ENCODE results near the gene TEKT4. TPM values are rescaled to one million over a fixed set of nuclear protein-coding genes. Genes with fewer than 3 reads are reported as not detected.
"Not testable (repeated sequence)": the region's sequence is repeated elsewhere in the genome, so short reads cannot be mapped to it uniquely, and the experiment has no call there.

Gene TEKT4
- polyA plus RNA-seq, 3 donors, result 0.17 to 0.36 (median 0.20) TPM

DNA sequence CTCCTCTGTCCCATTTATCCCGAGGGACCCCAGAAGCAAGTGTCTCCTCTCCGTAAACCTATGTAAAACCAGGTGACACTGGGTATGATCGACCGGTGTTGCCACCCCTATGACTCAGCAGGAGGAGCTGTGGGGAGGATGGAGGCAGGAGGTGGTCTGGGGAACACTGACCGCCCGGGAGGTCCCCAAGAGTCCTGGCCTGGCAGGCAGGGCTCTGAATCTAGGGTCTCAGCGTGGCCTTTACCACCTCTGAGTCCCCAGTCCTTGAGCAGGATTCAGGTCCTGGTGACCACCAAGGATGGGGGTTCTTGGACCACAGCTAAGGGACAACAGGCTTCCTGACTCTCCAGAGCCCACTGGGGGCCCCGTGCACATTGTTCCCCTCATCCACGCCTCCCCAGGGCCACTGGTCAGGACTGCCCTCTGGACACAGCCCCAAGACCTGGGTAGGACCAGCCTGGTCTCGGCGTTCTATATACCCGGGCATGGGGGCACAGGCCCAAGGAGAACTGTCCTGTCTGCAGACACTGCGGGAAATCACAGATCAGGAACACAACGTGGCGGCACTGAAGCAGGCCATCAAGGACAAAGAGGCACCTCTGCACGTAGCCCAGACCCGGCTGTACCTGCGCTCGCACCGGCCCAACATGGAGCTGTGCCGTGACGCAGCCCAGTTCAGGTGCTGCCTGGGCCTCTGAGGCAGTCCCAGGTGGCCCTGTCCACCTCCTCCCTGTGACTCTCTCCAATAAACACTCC is 4.0 kb downstream of the TEKT4 start:
- DNase-seq, result no peak

DNA sequence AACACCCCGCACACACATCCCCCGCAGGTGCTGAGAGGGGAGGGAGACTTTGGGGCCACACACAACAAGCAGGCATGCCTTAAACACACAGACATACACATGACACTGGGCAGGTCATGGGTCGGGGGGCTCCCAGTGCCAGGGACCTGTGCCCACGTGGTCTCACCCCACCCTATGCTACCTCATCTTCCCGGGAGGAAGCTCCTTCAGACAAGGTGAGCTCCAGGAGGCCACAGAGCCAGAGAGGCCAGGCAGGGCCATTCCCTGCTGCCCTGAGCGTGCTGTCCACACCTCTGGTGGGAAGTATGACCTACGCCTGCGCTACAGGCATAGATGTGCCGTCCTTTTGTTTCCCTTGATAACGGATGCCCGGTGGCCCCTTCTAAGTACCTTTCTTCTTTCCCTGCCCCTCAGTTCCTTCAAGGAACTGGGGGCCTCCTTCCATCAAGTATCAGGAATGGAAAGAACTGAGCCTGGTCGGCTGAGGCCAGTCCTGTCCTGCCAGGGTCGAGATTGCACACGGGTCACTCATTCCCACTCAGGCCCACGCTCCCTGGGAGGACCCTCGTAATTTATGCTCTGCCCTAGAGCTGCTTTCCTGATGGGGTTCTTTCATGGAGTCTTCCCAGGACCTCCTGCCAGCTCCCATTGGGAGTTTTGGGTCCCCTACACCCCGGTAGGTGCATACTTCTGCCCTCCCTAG is 4.7 kb downstream of the TEKT4 start:
- DNase-seq, result no peak

GRCh38 chr2:94876523-94876863 is 5.3 kb downstream of the TEKT4 start:
- no peak for DNase-seq

DNA sequence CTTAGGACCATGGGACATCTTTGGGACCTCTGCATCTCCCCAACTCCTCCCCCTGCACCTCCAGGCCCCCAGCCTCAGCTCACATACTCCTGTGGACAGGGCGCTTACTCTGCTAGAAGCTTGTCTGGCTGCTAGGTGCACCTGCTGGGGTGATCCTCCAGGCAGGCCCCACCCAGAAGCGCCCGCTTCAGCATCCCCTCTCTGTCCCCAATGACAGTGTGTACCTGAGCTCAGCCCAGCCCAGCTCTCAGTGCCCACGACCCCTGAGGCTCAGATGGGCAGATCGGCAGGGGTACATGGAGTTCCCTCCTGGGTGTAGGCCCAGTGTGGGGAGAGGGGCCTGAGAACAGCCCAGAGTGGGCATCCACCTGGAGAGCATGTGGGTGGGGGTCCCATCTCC is 5.9 kb downstream of the TEKT4 start:
- no peak for DNase-seq

DNA sequence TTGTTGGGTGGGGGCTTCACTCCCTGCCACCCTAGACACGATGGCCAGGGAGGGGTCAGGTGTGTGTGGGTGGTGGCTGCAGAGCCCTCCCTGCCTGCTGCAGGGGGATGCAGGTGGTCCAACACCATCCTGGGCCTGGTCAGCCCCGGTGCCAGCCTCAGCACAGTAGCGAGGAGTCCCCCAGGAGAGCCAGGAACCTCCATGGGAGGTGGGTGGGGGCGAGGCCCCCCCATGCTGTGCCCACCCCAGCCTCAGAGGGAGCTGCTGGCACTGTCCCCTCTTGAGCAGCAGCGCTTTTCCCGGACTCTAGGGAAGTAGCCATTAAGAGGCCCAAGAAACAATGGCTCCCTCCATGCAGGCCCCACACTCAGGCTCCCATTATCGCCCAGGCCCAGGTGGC is 7.3 kb downstream of the TEKT4 start:
- not testable (repeated sequence) for DNase-seq

DNA sequence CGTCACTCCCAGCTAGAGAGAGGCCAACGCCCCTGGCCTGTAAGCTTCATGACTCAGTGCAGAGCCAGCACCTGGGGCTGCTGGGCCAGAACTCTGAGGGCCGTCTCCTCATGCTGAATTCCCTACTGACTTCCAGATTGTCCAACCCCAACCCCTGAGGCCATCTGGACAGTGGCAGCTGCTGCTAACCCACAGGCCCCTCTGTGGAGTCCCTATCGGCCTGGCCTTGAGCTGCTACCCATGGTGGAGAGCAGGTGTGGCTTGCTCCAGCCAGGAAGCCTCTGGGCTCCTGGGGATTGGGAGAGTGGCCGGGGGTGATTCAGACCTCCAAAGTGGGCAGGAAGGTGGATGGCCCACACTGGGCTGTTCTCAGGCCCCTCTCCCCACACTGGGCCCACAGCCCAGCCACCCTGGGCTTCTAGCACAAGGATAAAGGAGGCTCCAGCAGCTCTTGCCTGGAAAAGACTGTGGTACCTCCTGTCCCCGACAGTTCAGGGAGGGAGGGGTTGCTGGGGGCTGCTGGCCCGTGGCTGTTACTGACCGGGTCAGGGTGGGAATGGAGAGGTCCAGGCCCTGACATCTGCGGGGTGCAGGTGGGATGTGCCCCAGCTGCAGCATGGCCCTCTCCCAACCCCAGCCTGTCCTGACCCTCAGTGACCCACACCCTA is 8.2 kb downstream of the TEKT4 start:
- no peak for DNase-seq

DNA sequence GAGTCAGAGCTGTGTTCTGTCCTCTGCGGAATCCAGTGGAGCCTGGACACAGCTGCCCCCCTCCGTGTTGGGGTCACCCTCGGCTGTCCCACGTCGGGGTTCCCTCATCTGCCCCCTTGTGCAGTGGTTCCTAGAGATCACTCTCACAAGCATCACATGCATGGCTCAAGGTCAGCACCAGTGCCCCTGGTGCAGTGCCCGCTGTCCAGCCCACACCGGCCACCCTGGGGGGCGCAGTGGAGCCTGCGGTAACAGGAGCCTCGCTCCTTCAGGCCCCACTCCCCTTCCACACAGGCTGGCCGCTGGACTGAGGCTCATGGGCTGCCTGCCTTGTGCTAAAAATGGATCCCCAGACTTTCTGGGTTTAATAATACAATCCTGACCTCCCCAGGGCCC is 8.8 kb downstream of the TEKT4 start:
- no peak for DNase-seq

DNA sequence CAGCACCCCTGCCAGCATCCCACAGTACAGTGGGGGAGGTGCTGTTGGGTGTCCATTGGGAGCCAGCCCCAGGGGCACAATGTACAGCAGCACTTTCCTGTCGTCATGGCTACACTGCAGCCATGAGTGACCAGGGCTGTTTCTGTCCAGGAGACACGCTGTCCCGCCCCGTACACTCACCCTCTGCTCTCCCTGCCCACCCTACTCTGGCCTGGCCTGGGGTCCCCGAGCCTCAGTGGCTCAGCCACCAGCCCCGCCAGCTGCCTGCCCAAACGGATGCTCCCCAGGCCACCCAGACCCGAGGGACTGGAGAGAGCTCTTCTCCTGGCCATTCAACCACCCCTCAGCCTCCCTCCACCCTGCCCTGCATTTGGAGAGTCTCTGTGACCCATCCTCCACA is 9.3 kb downstream of the TEKT4 start:
- DNase-seq, result no peak

DNA sequence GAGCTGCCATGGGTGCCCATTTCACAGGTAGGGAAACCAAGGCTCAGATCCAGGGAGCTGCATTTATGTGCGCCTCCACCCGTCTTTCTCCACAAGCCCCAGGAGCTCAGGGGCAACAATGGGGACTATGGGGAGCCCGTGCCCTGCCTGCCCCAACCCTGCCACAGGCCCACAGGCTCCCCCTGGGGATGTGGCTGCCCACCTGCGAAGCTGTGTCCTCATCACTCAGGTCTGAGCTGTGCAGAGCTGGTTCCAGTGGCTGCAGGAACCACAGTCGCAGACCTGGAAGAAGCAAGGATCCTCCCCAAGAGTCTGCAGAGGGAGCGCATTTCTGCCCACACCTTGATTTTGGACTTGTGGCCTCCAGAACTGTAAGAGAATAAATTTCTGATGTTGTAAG is 9.8 kb downstream of the TEKT4 start:
- no peak for DNase-seq

DNA sequence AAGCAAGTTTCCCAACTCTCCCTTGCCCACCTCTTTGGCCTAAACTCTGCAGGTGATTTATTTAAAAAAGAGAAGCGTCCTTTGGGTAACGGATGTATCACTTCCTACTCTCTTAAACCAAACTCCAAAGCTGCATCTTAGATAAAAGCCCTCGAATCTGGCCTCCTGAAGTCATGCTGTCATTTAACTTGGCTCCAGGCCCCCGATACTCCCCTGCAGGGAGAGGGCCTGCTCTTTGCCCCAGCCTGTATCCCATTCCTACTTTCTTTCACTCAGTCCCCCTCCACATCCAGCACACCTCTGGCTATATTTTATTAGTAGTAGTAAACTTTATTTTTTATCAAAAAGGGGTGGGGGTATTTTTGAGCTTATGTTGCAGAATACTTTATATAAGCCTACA is 19.0 kb downstream of the TEKT4 start:
- no peak for DNase-seq

DNA sequence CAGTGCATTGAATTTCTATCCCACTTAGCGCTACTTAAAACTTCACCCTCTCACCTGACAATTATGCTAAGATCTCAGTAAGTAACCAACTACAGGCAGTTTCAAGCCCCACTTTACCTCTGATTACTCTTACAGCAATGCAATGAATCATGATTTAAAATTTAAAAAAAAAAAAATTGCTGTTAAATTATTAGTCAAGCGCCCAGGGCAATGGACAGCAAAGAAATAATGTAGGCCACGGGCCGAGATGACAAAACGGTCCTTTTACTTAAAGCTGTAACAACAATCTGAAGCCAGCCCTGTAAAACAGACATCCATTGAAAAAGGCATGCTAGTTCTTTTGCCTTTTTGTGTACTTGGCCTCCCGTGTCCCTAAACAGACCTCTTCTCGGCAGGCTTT is 24.0 kb downstream of the TEKT4 start:
- DNase-seq, result not testable (repeated sequence)

DNA sequence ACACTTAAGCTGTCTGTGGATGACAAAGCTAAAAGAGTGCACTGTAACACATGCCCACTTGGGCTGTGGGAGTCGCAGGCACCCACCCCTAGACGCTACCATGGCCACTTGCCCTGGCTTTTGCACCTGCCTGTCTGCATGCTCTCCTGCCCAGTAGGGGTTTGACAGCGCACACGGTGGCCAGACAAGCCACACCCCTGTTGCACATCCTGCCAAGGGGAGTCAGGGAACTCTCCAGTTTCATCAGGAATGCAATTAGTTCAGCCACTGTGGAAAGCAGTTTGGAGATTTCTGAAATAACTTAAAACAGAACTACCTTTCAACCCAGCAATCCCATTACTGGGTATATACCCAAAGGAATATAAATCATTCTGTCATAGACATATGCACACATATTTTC is 35.7 kb downstream of the TEKT4 start:
- DNase-seq, result not testable (repeated sequence)

DNA sequence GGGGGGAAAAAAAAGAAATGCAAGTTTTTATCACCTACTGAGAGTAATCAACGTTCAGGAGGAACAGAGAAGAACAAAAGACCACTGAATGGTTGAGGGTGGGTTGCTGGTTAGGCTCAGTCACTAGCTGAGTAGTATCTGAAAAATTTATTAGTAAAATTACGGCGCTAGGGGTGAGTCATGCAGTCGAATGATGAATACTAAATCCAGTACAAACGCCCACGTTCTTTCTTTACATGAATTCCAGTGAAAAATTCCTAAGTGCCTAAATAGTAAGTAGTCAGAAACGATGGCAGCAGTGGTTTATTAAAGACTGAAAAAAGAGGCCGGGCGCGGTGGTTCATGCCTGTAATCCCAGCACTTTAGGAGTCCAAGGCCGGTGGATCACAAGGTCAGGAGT is 52.0 kb downstream of the TEKT4 start:
- DNase-seq, result no peak

DNA sequence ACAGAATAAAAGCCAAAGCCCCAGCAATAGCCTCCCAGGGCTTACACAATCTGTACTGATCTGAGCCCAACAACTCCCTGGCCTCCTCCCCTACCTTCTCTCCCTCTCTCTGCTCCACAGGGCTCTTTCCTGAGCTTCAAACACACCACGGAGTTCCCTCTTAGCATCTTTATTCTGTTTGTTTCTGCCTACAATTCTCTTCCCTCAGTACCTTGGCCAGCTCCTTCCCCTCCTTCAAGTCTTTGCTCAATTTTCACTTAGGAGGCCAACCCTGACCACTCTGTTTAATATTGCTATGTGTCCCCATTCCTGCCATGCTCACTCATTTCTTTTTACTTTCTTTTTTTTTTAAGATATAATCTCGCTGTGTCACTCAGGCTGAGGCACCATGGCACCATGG is 53.8 kb downstream of the TEKT4 start:
- DNase-seq, result not testable (repeated sequence)

Other genes starting within 250 kb of the TEKT4 start
- gene MAL, start 154.3 kb downstream of the TEKT4 start, polyA plus RNA-seq (ENCODE audit: insufficient read length in 3 of 3), result 100 to 1,000 TPM; 283 to 352 (median 306) TPM

All from renal pelvis (tissue), 4 donors.